Natural killer cell (primary cell): ENCODE data around the gene WNT7A. TPM values are rescaled to one million over a fixed set of nuclear protein-coding genes. Genes with fewer than 3 reads are reported as not detected.

Experiments
- ATAC-seq, 3 donors: fragments of 150-1000 bp in 2 of 3; fragments of 200-7000 bp in 1 of 3; cut with Tn5 transposase; 1 replicate in 1 of 3; 2 replicates in 2 of 3; pipeline ENCODE4 v1.10.0; 2021; ENCODE audit warnings: mild to moderate bottlenecking in 2 of 3, moderate library complexity in 2 of 3
- DNase-seq, 2 donors: peaks; one replicate each; pipeline versions ENCODE4 v3.0.0 to v3.0.0-alpha.2; 2013 to 2021; ENCODE audit warnings: mixed read lengths in 1 of 2
- H3K27ac ChIP-seq: one replicate; pipeline ENCODE4 v1.5.1; 2013; ENCODE audit warnings: mild to moderate bottlenecking, low read length
- H3K27me3 ChIP-seq: one replicate; pipeline ENCODE4 v1.6.1; 2013; ENCODE audit warnings: low read length; ENCODE audit not compliant: control insufficient read depth, insufficient read depth
- H3K36me3 ChIP-seq: one replicate; pipeline ENCODE4 v1.6.1; 2013; ENCODE audit warnings: low read length; ENCODE audit not compliant: control insufficient read depth, insufficient read depth
- H3K4me1 ChIP-seq: one replicate; pipeline ENCODE4 v1.6.1; 2013; ENCODE audit warnings: low read length; ENCODE audit not compliant: control insufficient read depth, insufficient read depth
- H3K4me3 ChIP-seq: one replicate; pipeline ENCODE4 v1.5.1; 2013; ENCODE audit warnings: low read length
- H3K9me3 ChIP-seq: one replicate; pipeline ENCODE4 v1.6.1; 2013; ENCODE audit warnings: low read length; ENCODE audit not compliant: control insufficient read depth, insufficient read depth
- H3K27ac Mint-ChIP-seq, 2 donors: one replicate each; pipeline ENCODE4 v1.8.0; 2022; ENCODE audit warnings: mild to moderate bottlenecking in 2 of 2, mixed read lengths in 2 of 2, moderate library complexity in 1 of 2
- H3K27me3 Mint-ChIP-seq, 2 donors: one replicate each; pipeline ENCODE4 v1.8.0; 2022; ENCODE audit warnings: low read depth in 2 of 2, mixed read lengths in 2 of 2
- H3K36me3 Mint-ChIP-seq: one replicate; pipeline ENCODE4 v1.8.0; 2022; ENCODE audit warnings: mixed read lengths
- H3K4me1 Mint-ChIP-seq, 2 donors: one replicate each; pipeline ENCODE4 v1.8.0; 2022; ENCODE audit warnings: mixed read lengths in 2 of 2
- H3K4me3 Mint-ChIP-seq: one replicate; pipeline ENCODE4 v1.8.0; 2022; ENCODE audit warnings: mild to moderate bottlenecking, moderate library complexity, mixed read lengths
- H3K9me3 Mint-ChIP-seq, 2 donors: one replicate each; pipeline ENCODE4 v1.8.0; 2022; ENCODE audit warnings: mixed read lengths in 2 of 2
- CTCF ChIP-seq: fragments of 200-600 bp; IDR thresholded peaks from one replicate; pipeline ENCODE4 v1.8.0; 2022; ENCODE audit warnings: antibody characterized with exemption
- WGBS: methylation state at CpG from one replicate; pipeline ENCODE4 v1.1.7; 2013; ENCODE audit warnings: missing lambda C conversion rate; ENCODE audit not compliant: insufficient coverage; 5-methylcytosine and 5-hydroxymethylcytosine counted together
- intact Hi-C: fragments of 100-400 bp; cut with micrococcal nuclease; formaldehyde crosslinking; loops from one replicate; pipeline ENCODE4 v1.14.2; 2022
- total RNA-seq, 4 donors: library from RNA; stranded (reverse); fragments of 120-200 nt in 1 of 4; gene quantifications; one replicate each; pipeline versions ENCODE4 v1.2.3 to v1.2.4, GENCODE V29; 2013 to 2022

WNT7A gene
- total RNA-seq, 3 donors from 2014 or later (not counting 1 experiment from before 2014, with no cell fraction given) = 0.18 to 0.45 TPM; not detected in 1

- 44% methylated on average over 7 of the region's 7 CpGs for WGBS
- peak in 1 of 2 donors; percentile 88 for DNase-seq
- Mint-ChIP-seq H3K27me3 (peaks cover 32 to 39% of the 10 kb centered on the region in 2 donors), H3K9me3 (no peaks in the 10 kb centered on the region), H3K4me1 (no peaks in the 10 kb centered on the region), H3K27ac (no peak overlapping the region), H3K36me3 (no peaks in the 10 kb centered on the region), H3K4me3 (no peak overlapping the region)
- Histone ChIP-seq H3K27me3 (peaks cover 18% of the 10 kb centered on the region), H3K36me3 (no peaks in the 10 kb centered on the region), H3K4me1 (peaks cover 12% of the 10 kb centered on the region), H3K27ac (no peak overlapping the region), H3K4me3 (no peak overlapping the region), H3K9me3 (no peaks in the 10 kb centered on the region)
- ATAC-seq = peak; percentile 38 to 74 (median 53)
- peak; percentile 60 for TF ChIP-seq CTCF
- intact Hi-C loops = loop anchor here (5.0 kb wide), 1 partner anchor 228 kb away; no protein-coding TSS in a partner anchor
These were observed 5.2 kb upstream of the WNT7A start for GRCh38 chr3:13884851-13885703.

- H3K36me3 Mint-ChIP-seq = no peaks in the 10 kb centered on the region
- H3K4me3 Mint-ChIP-seq = no peak overlapping the region
- H3K9me3 Mint-ChIP-seq = no peaks in the 10 kb centered on the region
- peaks cover 0 to 4% of the 10 kb centered on the region in 2 donors for H3K4me1 Mint-ChIP-seq
- Histone ChIP-seq H3K4me3 (no peak overlapping the region), H3K27ac (no peak overlapping the region), H3K4me1 (peaks cover 18% of the 10 kb centered on the region), H3K27me3 (peaks cover 26% of the 10 kb centered on the region), H3K36me3 (no peaks in the 10 kb centered on the region), H3K9me3 (no peaks in the 10 kb centered on the region)
- DNase-seq = no peak
- ATAC-seq = no peak
- no peak for TF ChIP-seq CTCF
- intact Hi-C loops = loop anchor here (5.0 kb wide), 1 partner anchor 226 kb away; no protein-coding TSS in a partner anchor
- H3K27ac Mint-ChIP-seq = no peak overlapping the region
- 84% methylated on average over 2 of the region's 2 CpGs for WGBS
- H3K27me3 Mint-ChIP-seq = peaks cover 32 to 44% of the 10 kb centered on the region in 2 donors
These were observed 3.8 kb upstream of the WNT7A start for GRCh38 chr3:13883681-13884080.

GRCh38 chr3:13882876-13883275, 3.0 kb upstream of the WNT7A start:
- no peak overlapping the region for H3K4me3 ChIP-seq
- Mint-ChIP-seq H3K36me3 (no peaks in the 10 kb centered on the region), H3K9me3 (no peaks in the 10 kb centered on the region), H3K27ac (no peak overlapping the region), H3K27me3 (peaks cover 38 to 47% of the 10 kb centered on the region in 2 donors), H3K4me3 (no peak overlapping the region), H3K4me1 (peaks cover 0 to 11% of the 10 kb centered on the region in 2 donors)
- peaks cover 33% of the 10 kb centered on the region for H3K27me3 ChIP-seq
- WGBS = 98% methylated on average over 3 of the region's 3 CpGs
- no peak for TF ChIP-seq CTCF
- H3K4me1 ChIP-seq = peaks cover 24% of the 10 kb centered on the region
- no peaks in the 10 kb centered on the region for H3K9me3 ChIP-seq
- H3K36me3 ChIP-seq = no peaks in the 10 kb centered on the region
- ATAC-seq (no peak), DNase-seq (no peak)
- intact Hi-C loops = loop anchor here (5.0 kb wide), 1 partner anchor 226 kb away; no protein-coding TSS in a partner anchor
- no peak overlapping the region for H3K27ac ChIP-seq
